Measurements from ENCODE around the gene ZNF500.

GRCh38 chr16:4737545-4737944, 29.4 kb downstream of the ZNF500 start:
- TF ChIP-seq POLR2AphosphoS5 (IDR thresholded peaks at IDR 0.05; ENCODE audit: low read depth, low read length) (no peak), REST (IDR thresholded peaks at IDR 0.05; ENCODE audit: insufficient read depth in 1 of 2, low read depth in 2 of 2, low read length in 2 of 2) (no peak), SIN3A (IDR thresholded peaks at IDR 0.05; ENCODE audit: borderline replicate concordance, insufficient read depth, low read length) (no peak), TAF1 (IDR thresholded peaks at IDR 0.05; ENCODE audit: borderline replicate concordance, insufficient read depth, low read length) (no peak)
